Measurements from ENCODE around the gene METTL21C. TPM values are rescaled to one million over a fixed set of nuclear protein-coding genes. Genes with fewer than 3 reads are reported as not detected.
A peak's percentile ranks its signal among the peaks of the same experiment; 100 is the strongest.

Gene METTL21C
- total RNA-seq, 3 donors from 2014 or later, result not detected

DNA sequence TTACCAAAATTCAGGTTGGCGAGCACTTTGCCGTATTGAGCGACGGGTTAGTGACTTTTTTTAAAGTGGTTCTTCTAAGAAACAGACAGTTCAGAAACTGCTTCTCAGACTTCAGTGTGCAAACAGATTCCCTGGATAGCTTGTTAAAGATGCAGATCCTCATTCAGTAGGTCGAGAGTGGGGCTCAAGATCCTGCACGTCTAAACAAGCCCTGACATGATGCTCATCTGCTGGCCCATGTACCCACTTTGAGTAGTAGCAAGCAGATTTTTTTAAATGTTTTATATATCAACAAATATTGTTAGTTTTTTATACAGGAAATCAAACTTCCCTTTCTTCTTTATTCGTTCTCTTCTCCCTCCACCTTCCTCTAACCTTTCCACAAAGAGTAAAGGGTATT, 7.3 kb downstream of the METTL21C start:
- Mint-ChIP-seq H3K4me1 (ENCODE audit: low read depth) (peaks cover 18% of the 10 kb centered on the region), H3K27me3 (ENCODE audit: low read depth) (peaks cover 13% of the 10 kb centered on the region), H3K36me3 (ENCODE audit: insufficient read depth) (no peaks in the 10 kb centered on the region), H3K9me3 (no peaks in the 10 kb centered on the region), H3K4me3 (no peak overlapping the region)
- no peak for DNase-seq
- no peak for ATAC-seq

DNA sequence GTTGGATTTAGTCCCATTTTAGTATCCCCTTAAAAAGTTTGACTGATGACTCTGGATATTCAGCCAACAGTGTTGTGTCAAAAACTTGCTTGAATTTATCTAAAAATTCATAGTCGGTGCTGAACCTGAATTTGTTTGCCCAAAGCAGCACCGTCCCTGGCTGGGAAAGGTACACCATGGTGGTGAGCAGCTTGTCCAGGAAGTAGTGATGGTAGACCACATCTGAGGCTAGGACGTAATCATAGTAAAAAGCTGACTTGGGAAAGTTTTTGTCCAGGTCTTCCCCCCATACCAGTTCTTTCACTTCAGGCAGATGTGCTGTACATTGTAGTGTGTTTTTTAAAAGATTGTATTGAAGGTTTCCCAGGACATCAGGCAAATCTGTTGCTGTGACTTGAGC, 8.8 kb downstream of the METTL21C start:
- Mint-ChIP-seq H3K36me3 (ENCODE audit: insufficient read depth) (no peaks in the 10 kb centered on the region), H3K4me3 (no peak overlapping the region), H3K4me1 (ENCODE audit: low read depth) (peaks cover 27% of the 10 kb centered on the region), H3K9me3 (no peaks in the 10 kb centered on the region), H3K27me3 (ENCODE audit: low read depth) (peaks cover 4% of the 10 kb centered on the region)
- DNase-seq, result no peak
- ATAC-seq, result no peak

DNA sequence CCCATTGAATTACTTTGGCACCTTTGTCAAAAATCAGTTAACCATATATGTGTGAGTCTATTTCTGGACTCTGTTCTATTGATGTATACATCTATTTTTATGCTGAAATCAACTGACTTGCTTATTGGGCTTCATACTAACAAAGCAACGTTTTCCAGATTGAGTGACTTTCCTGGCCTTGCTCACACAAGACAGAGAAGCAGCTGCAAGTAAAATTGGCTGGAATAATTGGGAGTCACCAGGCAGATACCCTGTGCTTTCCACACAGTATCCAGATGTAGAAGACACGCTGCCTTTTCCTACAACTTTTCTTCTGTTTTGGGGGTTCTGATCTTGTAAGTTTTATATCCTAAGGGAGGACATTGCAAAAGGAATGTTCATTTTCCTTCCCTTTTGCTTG, 11.2 kb downstream of the METTL21C start:
- ATAC-seq (no peak), DNase-seq (no peak)
- no peak overlapping the region for H3K4me3 Mint-ChIP-seq
- peaks cover 37% of the 10 kb centered on the region for H3K4me1 Mint-ChIP-seq (ENCODE audit: low read depth)
- H3K36me3 Mint-ChIP-seq (ENCODE audit: insufficient read depth), result peaks cover 6% of the 10 kb centered on the region
- H3K9me3 Mint-ChIP-seq, result no peaks in the 10 kb centered on the region
- H3K27me3 Mint-ChIP-seq (ENCODE audit: low read depth), result no peaks in the 10 kb centered on the region

DNA sequence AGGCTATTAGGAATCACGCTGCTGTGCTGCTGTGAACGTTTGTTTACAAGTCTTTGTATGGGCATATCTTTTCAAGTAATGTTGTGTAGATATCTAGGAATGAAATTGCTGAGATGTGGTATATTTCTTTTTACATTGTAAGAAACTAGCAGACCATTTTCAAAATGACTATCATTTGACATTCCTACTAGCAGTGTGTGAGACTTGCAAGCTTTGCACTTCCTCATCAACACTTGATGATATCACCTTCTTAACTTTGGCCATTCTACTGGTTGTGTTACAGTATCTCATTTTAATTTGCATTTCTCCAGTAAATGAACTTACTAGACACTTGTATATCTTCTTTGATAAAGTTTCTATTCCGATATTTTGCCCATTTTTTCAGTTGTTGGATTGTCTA, 12.1 kb downstream of the METTL21C start:
- no peaks in the 10 kb centered on the region for H3K27me3 Mint-ChIP-seq (ENCODE audit: low read depth)
- no peak overlapping the region for H3K4me3 Mint-ChIP-seq
- peaks cover 9% of the 10 kb centered on the region for H3K36me3 Mint-ChIP-seq (ENCODE audit: insufficient read depth)
- H3K4me1 Mint-ChIP-seq (ENCODE audit: low read depth), result peaks cover 35% of the 10 kb centered on the region
- ATAC-seq (no peak), DNase-seq (no peak)
- H3K9me3 Mint-ChIP-seq, result no peaks in the 10 kb centered on the region

DNA sequence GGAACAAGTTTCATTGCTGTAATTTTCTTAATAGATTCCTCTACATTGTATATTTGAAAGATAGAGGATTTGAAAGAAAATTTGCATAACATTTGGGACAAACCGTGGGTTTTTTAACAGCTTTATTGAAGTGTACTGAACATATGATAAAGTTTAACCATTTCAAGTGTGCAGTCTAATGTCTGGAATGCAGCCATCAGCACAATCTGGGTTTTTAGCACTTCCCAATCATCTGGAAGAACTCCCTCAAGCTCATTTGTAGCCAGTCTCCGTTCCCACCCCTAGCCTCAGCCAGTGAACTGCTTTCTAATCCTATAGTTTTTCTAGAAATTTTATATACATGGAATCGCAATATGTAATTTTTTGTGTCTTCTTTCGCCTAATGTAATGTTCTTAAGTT, 12.6 kb downstream of the METTL21C start:
- ATAC-seq, result no peak
- Mint-ChIP-seq H3K9me3 (no peaks in the 10 kb centered on the region), H3K4me1 (ENCODE audit: low read depth) (peaks cover 35% of the 10 kb centered on the region), H3K36me3 (ENCODE audit: insufficient read depth) (peaks cover 14% of the 10 kb centered on the region), H3K4me3 (no peak overlapping the region), H3K27me3 (ENCODE audit: low read depth) (no peaks in the 10 kb centered on the region)
- DNase-seq, result no peak

DNA sequence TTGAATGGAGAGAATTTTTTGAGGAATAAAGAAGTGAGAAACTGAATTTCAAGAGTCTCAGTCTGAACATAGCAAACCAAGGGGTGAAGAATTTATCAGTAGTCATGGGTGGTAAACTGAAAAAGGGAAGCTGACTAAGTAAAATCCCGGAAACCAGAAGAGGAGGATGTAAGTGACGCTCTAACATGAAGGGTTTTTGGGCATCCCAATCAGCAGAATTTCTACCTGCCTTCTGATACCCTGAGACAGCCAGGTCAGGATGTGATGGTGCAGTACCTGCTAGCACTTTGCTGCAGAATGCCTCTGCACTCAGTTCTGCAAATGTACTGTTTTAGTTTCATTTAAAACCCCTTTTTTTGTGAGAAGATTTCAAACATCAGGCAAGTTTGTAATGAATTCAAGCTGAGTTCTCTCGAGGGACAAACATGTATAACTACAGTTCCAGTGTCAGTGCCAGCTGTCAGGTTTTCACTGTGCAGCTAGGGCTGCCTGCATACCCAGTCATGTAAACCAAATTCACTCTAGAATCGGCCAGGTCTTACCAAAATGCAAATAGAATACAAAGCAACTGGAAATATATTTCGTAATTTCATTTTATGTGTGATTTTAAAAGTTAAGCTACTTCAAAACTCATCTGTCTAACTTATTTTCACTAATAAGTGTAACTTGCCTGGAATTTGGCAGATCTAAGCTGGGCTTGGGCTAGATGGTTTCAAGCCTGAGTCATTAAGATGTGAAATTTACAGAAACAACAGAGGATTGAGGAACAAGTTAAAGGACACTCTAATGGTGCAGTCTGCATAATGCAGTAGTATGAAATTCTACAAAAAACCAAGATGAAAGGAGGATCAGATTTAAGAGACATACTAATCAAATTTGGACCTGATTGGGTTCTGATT, 13.8 kb downstream of the METTL21C start:
- DNase-seq (no peak), ATAC-seq (peak; percentile 50 to 55)
- H3K27me3 Mint-ChIP-seq (ENCODE audit: low read depth), result no peaks in the 10 kb centered on the region
- H3K9me3 Mint-ChIP-seq, result no peaks in the 10 kb centered on the region
- H3K4me3 Mint-ChIP-seq, result no peak overlapping the region
- H3K36me3 Mint-ChIP-seq (ENCODE audit: insufficient read depth), result peaks cover 18% of the 10 kb centered on the region
- H3K4me1 Mint-ChIP-seq (ENCODE audit: low read depth), result peaks cover 25% of the 10 kb centered on the region

DNA sequence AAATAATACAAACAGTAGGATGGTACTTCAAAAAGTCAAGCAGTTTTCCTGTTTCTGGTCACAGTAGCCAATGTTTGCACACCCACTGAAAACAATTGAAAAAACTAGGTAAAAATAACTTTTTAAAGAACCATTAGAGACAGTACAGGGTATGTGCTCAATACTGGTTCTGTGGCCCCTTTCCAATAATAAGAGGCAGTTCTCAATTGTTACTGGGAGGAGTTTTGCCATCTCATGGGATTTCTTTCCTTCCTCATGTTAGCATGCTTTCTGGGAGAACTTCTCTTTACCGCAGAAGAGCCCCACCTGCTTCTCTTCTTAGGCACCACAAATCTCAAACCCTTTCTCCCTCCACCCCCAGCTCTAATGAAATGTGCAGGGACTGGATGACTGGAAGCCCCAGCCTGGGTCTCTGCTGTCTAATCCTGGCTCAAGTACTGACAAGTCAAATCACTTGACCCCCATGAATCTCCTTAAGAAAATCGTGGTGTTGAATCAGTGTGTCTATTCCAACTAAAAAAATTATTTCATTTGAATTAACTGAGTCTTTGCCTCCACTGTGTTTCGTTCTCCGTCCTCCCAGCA, 14.6 kb downstream of the METTL21C start:
- Mint-ChIP-seq H3K9me3 (no peaks in the 10 kb centered on the region), H3K27me3 (ENCODE audit: low read depth) (no peaks in the 10 kb centered on the region), H3K36me3 (ENCODE audit: insufficient read depth) (peaks cover 21% of the 10 kb centered on the region), H3K4me3 (no peak overlapping the region), H3K4me1 (ENCODE audit: low read depth) (peaks cover 22% of the 10 kb centered on the region)
- DNase-seq (no peak), ATAC-seq (no peak)

DNA sequence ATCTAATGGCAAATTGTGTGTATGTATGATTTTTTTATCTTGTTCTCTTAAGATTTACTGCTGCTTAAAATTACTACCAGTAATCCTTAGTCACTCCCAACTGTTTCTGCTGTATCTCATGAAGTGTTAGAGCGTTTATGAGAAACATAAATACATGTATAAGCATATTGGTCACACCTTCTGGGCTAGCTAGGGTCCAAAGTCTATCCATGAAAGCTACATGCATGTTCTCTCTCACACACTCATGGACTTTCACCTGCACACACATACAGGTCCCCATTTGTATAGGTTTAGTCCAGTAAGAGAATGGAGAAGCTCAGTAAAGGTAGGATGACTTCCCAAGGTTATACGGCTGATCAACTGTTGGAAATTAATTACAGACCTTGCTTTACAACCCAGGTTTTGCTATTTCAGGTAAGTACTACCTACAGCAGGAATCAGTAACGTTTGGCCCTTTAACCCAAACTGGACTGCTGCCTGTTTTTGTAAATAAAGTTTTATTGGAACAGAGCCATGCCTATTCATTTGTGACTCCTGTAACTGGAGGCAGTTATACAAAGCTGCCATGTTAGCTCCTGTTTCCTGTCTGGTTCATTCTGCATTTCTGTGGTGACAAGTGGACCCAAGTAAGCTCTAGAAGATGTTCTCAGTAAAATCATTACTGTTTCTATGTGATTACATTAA, 15.3 kb downstream of the METTL21C start:
- ATAC-seq (no peak), DNase-seq (no peak)
- H3K9me3 Mint-ChIP-seq, result no peaks in the 10 kb centered on the region
- peaks cover 23% of the 10 kb centered on the region for H3K36me3 Mint-ChIP-seq (ENCODE audit: insufficient read depth)
- peaks cover 22% of the 10 kb centered on the region for H3K4me1 Mint-ChIP-seq (ENCODE audit: low read depth)
- H3K27me3 Mint-ChIP-seq (ENCODE audit: low read depth), result no peaks in the 10 kb centered on the region
- no peak overlapping the region for H3K4me3 Mint-ChIP-seq

DNA sequence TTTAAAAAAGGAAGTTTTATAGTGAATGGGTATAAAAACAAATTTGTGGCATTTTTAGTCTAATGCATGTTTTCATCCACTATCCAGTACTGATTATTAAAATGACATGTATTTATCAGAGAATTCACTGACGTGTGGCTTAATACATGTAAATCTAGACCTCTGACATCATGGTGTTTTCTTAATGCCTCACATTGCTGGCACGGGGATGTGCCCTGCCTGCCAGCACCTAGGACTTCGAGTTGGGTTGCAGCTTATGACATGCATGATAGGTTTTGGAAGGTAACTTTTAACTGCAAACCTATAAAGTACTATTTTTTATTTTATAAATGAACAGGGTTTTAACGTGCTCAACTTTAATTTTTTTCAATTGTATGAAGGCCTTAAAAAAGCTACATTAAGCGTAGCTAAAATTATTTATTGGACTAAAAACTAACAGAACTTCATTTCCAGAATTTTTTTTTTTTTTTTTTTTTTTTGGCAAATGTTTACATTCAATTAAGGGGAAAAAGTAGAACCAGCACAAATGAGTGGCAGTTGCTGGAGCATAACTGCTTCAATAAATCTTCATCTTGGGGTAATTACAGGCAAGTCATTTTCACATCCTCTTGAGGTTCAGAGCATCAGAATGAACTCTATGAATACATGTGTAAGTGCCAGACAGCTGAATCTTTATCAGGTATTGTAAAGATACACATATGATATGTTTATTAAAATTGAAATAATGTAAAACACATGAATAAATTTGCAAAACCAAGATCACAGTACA, 16.3 kb downstream of the METTL21C start:
- Mint-ChIP-seq H3K36me3 (ENCODE audit: insufficient read depth) (peaks cover 23% of the 10 kb centered on the region), H3K27me3 (ENCODE audit: low read depth) (no peaks in the 10 kb centered on the region), H3K4me3 (no peak overlapping the region), H3K9me3 (no peaks in the 10 kb centered on the region), H3K4me1 (ENCODE audit: low read depth) (peaks cover 22% of the 10 kb centered on the region)
- ATAC-seq (no peak), DNase-seq (no peak)

DNA sequence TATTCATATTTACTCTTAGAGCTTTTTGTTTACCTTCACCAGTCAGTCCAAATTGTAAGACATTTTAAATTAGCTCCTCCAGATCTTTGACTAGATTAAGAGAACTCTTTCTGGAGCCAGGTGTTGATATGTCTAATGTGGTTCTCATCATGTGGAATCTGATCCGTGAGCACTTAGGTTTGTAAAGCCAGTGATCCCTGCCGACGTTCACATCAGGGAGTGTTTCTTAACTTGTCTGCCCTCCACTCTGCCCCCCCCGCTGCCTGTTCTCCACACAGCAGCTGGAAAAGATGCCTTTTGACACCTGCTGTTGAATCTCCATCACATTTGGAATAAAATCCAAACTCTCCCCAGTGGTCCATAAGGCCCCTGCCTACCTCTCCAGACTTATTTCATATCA, 17.7 kb downstream of the METTL21C start:
- Mint-ChIP-seq H3K4me1 (ENCODE audit: low read depth) (peaks cover 15% of the 10 kb centered on the region), H3K27me3 (ENCODE audit: low read depth) (no peaks in the 10 kb centered on the region), H3K4me3 (no peak overlapping the region), H3K9me3 (no peaks in the 10 kb centered on the region), H3K36me3 (ENCODE audit: insufficient read depth) (peaks cover 23% of the 10 kb centered on the region)
- ATAC-seq (no peak), DNase-seq (no peak)

DNA sequence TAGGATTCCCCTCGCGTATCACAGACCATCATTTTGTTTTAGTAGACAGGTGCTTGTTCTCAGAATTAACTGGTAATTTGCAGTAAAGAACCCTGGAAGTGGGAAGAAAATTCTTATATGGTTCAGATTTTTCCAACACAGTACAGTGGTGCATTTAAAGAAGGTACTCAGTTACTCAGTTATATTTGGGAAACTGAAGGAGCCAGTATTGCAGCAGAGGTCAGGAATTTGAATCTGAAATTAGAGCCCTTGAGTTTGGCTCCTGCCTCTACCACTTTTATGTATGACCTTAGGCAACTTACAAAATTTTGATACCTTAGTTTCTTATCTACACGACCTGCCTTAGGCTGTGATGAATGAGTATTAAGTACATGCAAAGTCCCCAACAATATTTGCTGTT, 19.7 kb downstream of the METTL21C start:
- Mint-ChIP-seq H3K36me3 (ENCODE audit: insufficient read depth) (peaks cover 29% of the 10 kb centered on the region), H3K4me1 (ENCODE audit: low read depth) (peaks cover 2% of the 10 kb centered on the region), H3K4me3 (no peak overlapping the region), H3K27me3 (ENCODE audit: low read depth) (no peaks in the 10 kb centered on the region), H3K9me3 (peaks cover 4% of the 10 kb centered on the region)
- ATAC-seq (no peak), DNase-seq (no peak)

DNA sequence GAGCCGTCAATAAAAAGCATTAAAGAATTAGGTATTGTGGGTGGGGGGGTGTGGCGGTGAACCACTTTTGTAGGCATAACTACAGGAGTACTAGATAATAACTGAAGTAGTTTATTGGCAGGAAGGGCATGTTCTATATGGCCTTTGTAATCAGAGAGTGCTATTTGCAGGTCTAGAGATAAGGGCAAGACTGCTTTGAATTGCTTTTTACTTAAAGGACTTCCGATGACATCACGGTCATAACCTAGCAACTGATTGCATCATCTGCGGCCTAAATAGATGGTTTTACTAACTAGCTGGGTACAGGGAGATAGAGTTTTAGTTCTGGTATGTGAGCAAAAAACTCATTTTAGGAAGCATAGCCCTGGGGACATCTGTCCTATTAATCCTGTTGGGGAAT, 24.7 kb downstream of the METTL21C start:
- no peak for DNase-seq
- H3K4me3 Mint-ChIP-seq, result no peak overlapping the region
- no peak for ATAC-seq
- H3K27me3 Mint-ChIP-seq (ENCODE audit: low read depth), result no peaks in the 10 kb centered on the region
- H3K36me3 Mint-ChIP-seq (ENCODE audit: insufficient read depth), result peaks cover 53% of the 10 kb centered on the region
- H3K4me1 Mint-ChIP-seq (ENCODE audit: low read depth), result no peaks in the 10 kb centered on the region
- H3K9me3 Mint-ChIP-seq, result peaks cover 18% of the 10 kb centered on the region

DNA sequence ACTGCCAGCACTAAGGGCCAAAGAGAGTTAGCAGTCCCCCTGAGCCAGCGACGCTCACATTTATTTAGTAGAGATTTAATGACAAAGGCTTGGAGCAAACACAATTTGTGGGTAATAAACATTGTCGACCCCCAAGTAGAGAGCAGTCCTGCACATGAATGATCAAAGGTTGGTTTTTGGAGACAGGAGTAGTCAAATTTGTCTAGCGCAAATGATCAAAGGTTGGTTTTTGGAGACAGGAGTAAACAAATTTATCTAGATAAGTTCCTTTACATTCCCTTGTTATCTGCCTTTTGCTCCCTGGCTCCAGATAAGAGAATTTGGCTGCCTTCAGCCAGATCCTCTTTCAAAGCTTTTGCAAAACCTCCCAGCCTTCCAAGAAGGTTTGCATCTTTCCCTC, 26.9 kb downstream of the METTL21C start:
- no peak overlapping the region for H3K4me3 Mint-ChIP-seq
- DNase-seq (no peak), ATAC-seq (no peak)
- H3K9me3 Mint-ChIP-seq, result peaks cover 18% of the 10 kb centered on the region
- no peaks in the 10 kb centered on the region for H3K27me3 Mint-ChIP-seq (ENCODE audit: low read depth)
- no peaks in the 10 kb centered on the region for H3K4me1 Mint-ChIP-seq (ENCODE audit: low read depth)
- peaks cover 62% of the 10 kb centered on the region for H3K36me3 Mint-ChIP-seq (ENCODE audit: insufficient read depth)

DNA sequence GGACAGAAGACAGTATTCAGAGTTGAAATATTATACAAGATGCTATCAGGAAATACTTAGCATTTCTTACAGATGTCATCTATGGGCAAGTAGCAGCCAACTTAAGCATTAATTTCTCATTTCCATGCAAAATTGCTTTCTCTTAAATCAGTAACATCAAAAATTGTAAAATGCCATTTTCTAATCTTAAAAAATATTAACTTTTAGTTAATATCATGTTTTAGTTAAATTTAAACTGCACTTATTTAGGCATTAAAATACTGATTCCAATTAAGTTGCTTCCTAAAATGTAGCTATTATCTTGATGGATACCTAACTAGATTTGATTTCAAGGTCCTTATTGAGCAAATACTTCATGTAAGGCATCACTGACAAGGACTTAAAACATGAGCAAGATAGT, 27.8 kb downstream of the METTL21C start:
- no peaks in the 10 kb centered on the region for H3K27me3 Mint-ChIP-seq (ENCODE audit: low read depth)
- DNase-seq (no peak), ATAC-seq (no peak)
- peaks cover 64% of the 10 kb centered on the region for H3K36me3 Mint-ChIP-seq (ENCODE audit: insufficient read depth)
- H3K4me3 Mint-ChIP-seq, result no peak overlapping the region
- H3K9me3 Mint-ChIP-seq, result peaks cover 18% of the 10 kb centered on the region
- H3K4me1 Mint-ChIP-seq (ENCODE audit: low read depth), result peaks cover under 1% of the 10 kb centered on the region

Measured in activated T-cell treated with anti-CD3 and anti-CD28 coated beads, Interleukin-2, amount 50 U/mL, for 4 hours (primary cell).